K562 (cell line): ENCODE results near the gene LACTBL1. TPM values are rescaled to one million over a fixed set of nuclear protein-coding genes. Genes with fewer than 3 reads are reported as not detected.

Experiments used
- ATAC-seq: fragments of 200-7000 bp; cut with Tn5 transposase; 3 replicates; pipeline ENCODE4 v1.9.1; 2020; ENCODE audit warnings: moderate library complexity
- BruUV-seq: library from RNA; stranded (reverse); fragments of 400-500 nt; replicated peaks from 2 replicates; lab custom pipeline; 2021; lab: Mats Ljungman, UMichigan
- CTCF ChIA-PET: fragments of 300-600 bp; formaldehyde crosslinking; extraction: SDS; loops from one replicate; lab custom pipeline; 2021; ENCODE audit warnings: low intra/inter-chr PET ratio; lab: Yijun Ruan, JAX
- POLR2A ChIA-PET: fragments of 300-600, 350-650 bp; sonication (Branson Sonifier 250); formaldehyde crosslinking; extraction: SDS; loops from one replicate; lab custom pipeline; 2021; ENCODE audit warnings: antibody characterized with exemption, inconsistent platforms; lab: Yijun Ruan, JAX
- DNase-seq, 4 experiments: peaks; one replicate each; pipeline versions ENCODE4 v3.0.0 to v3.0.0-alpha.2; 2011 to 2018; ENCODE audit warnings: low spot score in 3 of 4, mixed read lengths in 3 of 4; ENCODE audit errors: extremely low read depth in 1 of 4
- FAIRE-seq: peaks from 2 replicates; lab custom pipeline; 2011; peaks lifted over from hg19 to GRCh38; lab: Jason Lieb, UNC
- H2AFZ ChIP-seq: 2 replicates; pipeline ENCODE4 v1.6.0; 2011; ENCODE audit warnings: low read depth, low read length, control low read depth, inconsistent platforms
- H3K27ac ChIP-seq: fragments of 200-600 bp; 3 replicates; pipeline ENCODE4 v1.8.0; 2011; ENCODE audit warnings: low read depth, mild to moderate bottlenecking, control low read depth, inconsistent platforms, low read length, moderate library complexity, mixed read lengths; ENCODE audit errors: extremely low read depth
- H3K27me3 ChIP-seq, 2 experiments: fragments of 300-600 bp in 1 of 2; 2 replicates in 1 of 2; 3 replicates in 1 of 2; pipeline versions ENCODE4 v1.6.0 to v1.8.0; 2011; ENCODE audit warnings: inconsistent platforms in 2 of 2, low read length in 2 of 2, mild to moderate bottlenecking in 1 of 2, mixed read lengths in 1 of 2, moderate library complexity in 1 of 2; ENCODE audit not compliant: control insufficient read depth in 2 of 2, insufficient read depth in 2 of 2
- H3K36me3 ChIP-seq: fragments of 300-600 bp; 3 replicates; pipeline ENCODE4 v1.8.0; 2011; ENCODE audit warnings: mild to moderate bottlenecking, low read length, inconsistent platforms; ENCODE audit not compliant: control insufficient read depth, insufficient read depth
- H3K4me1 ChIP-seq, 2 experiments: fragments of 200-600 bp in 1 of 2; replicated peaks in 1 of 2; 2 replicates in 1 of 2; 3 replicates in 1 of 2; pipeline versions ENCODE4 v1.5.1 to v1.8.0; 2011; ENCODE audit warnings: inconsistent platforms in 2 of 2, low read length in 2 of 2, mild to moderate bottlenecking in 1 of 2, mixed read lengths in 1 of 2, moderate library complexity in 1 of 2; ENCODE audit not compliant: control insufficient read depth in 2 of 2, insufficient read depth in 2 of 2
- H3K4me2 ChIP-seq: 2 replicates; pipeline ENCODE4 v1.6.1; 2011; ENCODE audit warnings: low read length, control low read depth, inconsistent platforms, mixed read lengths; ENCODE audit not compliant: insufficient read depth
- H3K4me3 ChIP-seq: fragments of 200-600 bp; sonication (generic), shearing (Covaris generic); 2 replicates; pipeline ENCODE4 v1.5.1; 2016; ENCODE audit warnings: control low read depth, inconsistent platforms
- H3K79me2 ChIP-seq: fragments of 200-600 bp; 3 replicates; pipeline ENCODE4 v1.8.0; 2011; ENCODE audit warnings: low read length, inconsistent platforms; ENCODE audit not compliant: control insufficient read depth, insufficient read depth
- H3K9ac ChIP-seq, 2 experiments: 2 replicates each; pipeline versions ENCODE4 v1.6.0 to v1.6.1; 2011; ENCODE audit warnings: low read depth in 2 of 2, low read length in 2 of 2, control low read depth in 1 of 2, inconsistent platforms in 1 of 2, mild to moderate bottlenecking in 1 of 2, mixed read lengths in 1 of 2; ENCODE audit not compliant: insufficient read depth in 1 of 2
- H3K9me1 ChIP-seq: one replicate; pipeline ENCODE4 v1.6.0; 2011; ENCODE audit warnings: inconsistent platforms, mild to moderate bottlenecking, low read length, moderate library complexity; ENCODE audit not compliant: control insufficient read depth, insufficient read depth
- H3K9me3 ChIP-seq: replicated peaks from 2 replicates; pipeline ENCODE4 v1.5.1; 2011; ENCODE audit warnings: low read depth, low read length, inconsistent platforms; ENCODE audit not compliant: control insufficient read depth, insufficient read depth
- H4K20me1 ChIP-seq: replicated peaks from 2 replicates; pipeline ENCODE4 v1.6.1; 2011; ENCODE audit warnings: low read length, inconsistent platforms, mixed read lengths; ENCODE audit not compliant: control insufficient read depth, insufficient read depth
- DMBX1 ChIP-seq: fragments of 250-450 bp; sonication (Bioruptor Pico); IDR thresholded peaks from 2 replicates; pipeline ENCODE4 v1.8.0; 2022; ENCODE audit warnings: inconsistent platforms, mild to moderate bottlenecking, moderate library complexity, borderline replicate concordance
- PHF21A ChIP-seq: fragments of 450-650 bp; IDR thresholded peaks from 2 replicates; pipeline ENCODE4 v1.6.1; 2017; ENCODE audit warnings: low read depth, borderline replicate concordance
- RAD21 ChIP-seq, 2 experiments: fragments of 250-450 bp in 1 of 2; fragments of 450-650 bp in 1 of 2; sonication (Bioruptor Pico) in 1 of 2; formaldehyde crosslinking in 1 of 2; IDR thresholded peaks in 1 of 2; conservative IDR thresholded peaks in 1 of 2; 2 replicates each; pipeline versions ENCODE4 v1.4.0 to v1.8.0; 2020 to 2022; ENCODE audit warnings: mild to moderate bottlenecking in 2 of 2, moderate library complexity in 1 of 2
- WGBS: fragments of 100-300 bp; shearing (Covaris generic); methylation state at CpG from one replicate; pipeline ENCODE4 v1.1.6; 2016; ENCODE audit warnings: low coverage, mixed read lengths; ENCODE audit not compliant: insufficient coverage; ENCODE audit errors: missing lambda C conversion rate; 5-methylcytosine and 5-hydroxymethylcytosine counted together
- in situ Hi-C: fragments of 300-500 bp; cut with MboI; formaldehyde crosslinking; loops from 4 replicates; pipeline ENCODE4 v1.15.0; 2018; ENCODE audit warnings: inconsistent platforms, mixed read lengths
- intact Hi-C: fragments of 100-400 bp; cut with micrococcal nuclease; formaldehyde crosslinking; loops from 2 replicates; pipeline ENCODE4 v1.14.2; 2022
- polyA plus RNA-seq, 8 experiments: library from polyadenylated mRNA; depleted of rRNA in 4 of 8; stranded (reverse) in 5 of 8; unstranded in 3 of 8; fragments of >200 nt; fragmentation: Nextera tagmentation in 2 of 8; fragmentation: Illumina TruSeq in 1 of 8; extraction: Ambion mirVana in 2 of 8; extraction: Trizol in 1 of 8; gene quantifications; 2 replicates each; pipeline versions ENCODE4 v1.2.1 to v1.2.3, GENCODE V29; 2011 to 2014; ENCODE audit warnings: inconsistent platforms in 1 of 8, missing spikeins in 1 of 8
- total RNA-seq, 7 experiments: library from RNA; depleted of rRNA in 6 of 7; stranded (reverse); fragments of >200 nt in 6 of 7; fragmentation: Illumina TruSeq in 2 of 7; extraction: Trizol in 2 of 7; gene quantifications; 2 replicates each; pipeline versions ENCODE4 v1.2.1 to v1.2.3, GENCODE V29; 2011 to 2021; ENCODE audit warnings: low replicate concordance in 1 of 7
- TF ChIP-seq, protein P1 (sequence below): fragments of 450-650 bp; formaldehyde crosslinking; IDR thresholded peaks from 2 replicates; pipeline ENCODE4 v1.4.0; 2022; ENCODE audit warnings: missing genetic modification characterization

Gene LACTBL1
- total and polyA plus RNA-seq, 9 of the 15 experiments (the other 6 are each of a cell fraction or from before 2014, with no cell fraction given), result not detected

DNA sequence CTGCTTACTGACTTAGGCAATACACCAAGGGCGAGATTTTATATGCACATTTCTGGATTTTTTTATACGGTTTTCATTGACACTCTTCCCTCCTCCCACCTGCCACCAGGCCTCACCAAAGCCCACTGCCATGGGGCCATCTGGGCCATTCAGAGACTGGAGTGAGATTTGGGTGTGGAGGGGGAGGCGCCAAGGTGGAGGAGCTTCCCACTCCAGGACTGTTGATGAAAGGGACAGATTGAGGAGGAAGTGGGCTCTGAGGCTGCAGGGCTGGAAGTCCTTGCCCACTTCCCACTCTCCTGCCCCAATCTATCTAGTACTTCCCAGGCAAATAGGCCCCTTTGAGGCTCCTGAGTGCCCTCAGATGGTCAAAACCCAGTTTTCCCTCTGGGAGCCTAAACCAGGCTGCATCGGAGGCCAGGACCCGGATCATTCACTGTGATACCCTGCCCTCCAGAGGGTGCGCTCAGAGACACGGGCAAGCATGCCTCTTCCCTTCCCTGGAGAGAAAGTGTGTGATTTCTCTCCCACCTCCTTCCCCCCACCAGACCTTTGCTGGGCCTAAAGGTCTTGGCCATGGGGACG lies 57.9 kb downstream of the LACTBL1 start:
- Histone ChIP-seq H3K4me3 (no peak overlapping the region), H3K27ac (no peak overlapping the region), H3K27me3 (peaks cover 34 to 86% of the 10 kb centered on the region in 2 experiments), H3K9ac (no peak overlapping the region), H2AFZ (no peak overlapping the region), H4K20me1 (peaks cover 20% of the 10 kb centered on the region; the same call in 1 of the 2 replicates), H3K36me3 (no peaks in the 10 kb centered on the region), H3K9me3 (no peaks in the 10 kb centered on the region; the same call in 1 of the 2 replicates), H3K4me1 (peaks cover 0 to 3% of the 10 kb centered on the region in 2 experiments; a peak in 1 of 5 replicates), H3K79me2 (no peaks in the 10 kb centered on the region), H3K4me2 (no peak overlapping the region), H3K9me1 (no peaks in the 10 kb centered on the region)
- ATAC-seq (no peak), DNase-seq (no peak), FAIRE-seq (no peak)
- ChIA-PET CTCF (no interaction called here), POLR2A (interaction anchor here (0.6 kb wide), 1 partner anchor 23 kb away, joined by 3 read pairs; no protein-coding TSS in a partner anchor)
- 2% methylated on average over 8 of the region's 8 CpGs for WGBS
- in situ Hi-C loops, result no loop called here
- no TSS peak for BruUV-seq
- intact Hi-C loops, result no loop called here
- no peak for TF ChIP-seq PHF21A
- no peak for TF ChIP-seq DMBX1 (CRISPR knock-in tag)
- TF ChIP-seq, protein P1, sequence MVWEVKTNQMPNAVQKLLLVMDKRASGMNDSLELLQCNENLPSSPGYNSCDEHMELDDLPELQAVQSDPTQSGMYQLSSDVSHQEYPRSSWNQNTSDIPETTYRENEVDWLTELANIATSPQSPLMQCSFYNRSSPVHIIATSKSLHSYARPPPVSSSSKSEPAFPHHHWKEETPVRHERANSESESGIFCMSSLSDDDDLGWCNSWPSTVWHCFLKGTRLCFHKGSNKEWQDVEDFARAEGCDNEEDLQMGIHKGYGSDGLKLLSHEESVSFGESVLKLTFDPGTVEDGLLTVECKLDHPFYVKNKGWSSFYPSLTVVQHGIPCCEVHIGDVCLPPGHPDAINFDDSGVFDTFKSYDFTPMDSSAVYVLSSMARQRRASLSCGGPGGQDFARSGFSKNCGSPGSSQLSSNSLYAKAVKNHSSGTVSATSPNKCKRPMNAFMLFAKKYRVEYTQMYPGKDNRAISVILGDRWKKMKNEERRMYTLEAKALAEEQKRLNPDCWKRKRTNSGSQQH (CRISPR knock-in tag), result no peak
- TF ChIP-seq RAD21 (CRISPR knock-in tag; conservative IDR thresholded peaks at IDR 0.05 in 1 of 2, IDR thresholded peaks at IDR 0.05 in 1 of 2), result peak in 1 of 2 experiments; percentile 15; a peak in 1 of 4 replicates
